Caco-2 (cell line): ENCODE data around the gene NNAT. TPM values are rescaled to one million over a fixed set of nuclear protein-coding genes. Genes with fewer than 3 reads are reported as not detected.
"Not testable (repeated sequence)": the region's sequence is repeated elsewhere in the genome, so short reads cannot be mapped to it uniquely, and the experiment has no call there.

ENCODE experiments used
- Bru-seq: library from RNA; stranded (reverse); fragments of 400-500 nt; gene quantifications from one replicate; lab custom pipeline; 2021; lab: Mats Ljungman, UMichigan
- BruChase-seq, 2 experiments: library from RNA; stranded (reverse); fragments of 400-500 nt; gene quantifications; one replicate each; lab custom pipeline; 2021; lab: Mats Ljungman, UMichigan
- BruUV-seq: library from RNA; stranded (reverse); fragments of 400-500 nt; replicated peaks from 2 replicates; lab custom pipeline; 2021; lab: Mats Ljungman, UMichigan
- CTCF ChIA-PET: fragments of 300-600 bp; sonication (Branson Sonifier 250); formaldehyde crosslinking; loops from one replicate; lab custom pipeline; 2022; ENCODE audit warnings: antibody characterized with exemption; lab: Charles Lee
- POLR2A ChIA-PET: fragments of 300-600 bp; sonication (Branson Sonifier 250); formaldehyde crosslinking; loops from one replicate; lab custom pipeline; 2022; ENCODE audit warnings: antibody characterized with exemption; lab: Charles Lee
- DNase-seq, 2 experiments: peaks; one replicate each; pipeline versions ENCODE4 v3.0.0 to v3.0.0-alpha.2; 2020 to 2022
- H3K27me3 ChIP-seq: replicated peaks from 2 replicates; pipeline ENCODE4 v1.6.0; 2011; ENCODE audit warnings: low read length; ENCODE audit not compliant: control insufficient read depth, insufficient read depth
- H3K36me3 ChIP-seq: 2 replicates; pipeline ENCODE4 v1.5.1; 2011; ENCODE audit warnings: low read length; ENCODE audit not compliant: control insufficient read depth, insufficient read depth
- H3K4me1 ChIP-seq: fragments of 250-450 bp; sonication (Bioruptor Pico); 2 replicates; pipeline ENCODE4 v1.5.1; 2020; ENCODE audit warnings: mild to moderate bottlenecking
- H3K4me3 ChIP-seq: 2 replicates; pipeline ENCODE4 v1.5.1; 2011; ENCODE audit warnings: low read depth, mild to moderate bottlenecking, control low read depth, low read length
- H3K9me3 ChIP-seq: fragments of 250-450 bp; sonication (Bioruptor Pico); 2 replicates; pipeline ENCODE4 v1.5.1; 2020; ENCODE audit warnings: mild to moderate bottlenecking, moderate library complexity
- H3K27ac Mint-ChIP-seq: one replicate; pipeline ENCODE4 v1.8.0; 2022; ENCODE audit warnings: mixed read lengths; ENCODE audit not compliant: unreplicated experiment
- H3K27me3 Mint-ChIP-seq: one replicate; pipeline ENCODE4 v1.8.0; 2022; ENCODE audit warnings: mixed read lengths; ENCODE audit not compliant: insufficient read depth, unreplicated experiment
- H3K36me3 Mint-ChIP-seq: one replicate; pipeline ENCODE4 v1.8.0; 2022; ENCODE audit warnings: mild to moderate bottlenecking, mixed read lengths; ENCODE audit not compliant: insufficient read depth, unreplicated experiment
- H3K4me1 Mint-ChIP-seq: one replicate; pipeline ENCODE4 v1.8.0; 2022; ENCODE audit warnings: low read depth, mixed read lengths; ENCODE audit not compliant: unreplicated experiment
- H3K4me3 Mint-ChIP-seq: one replicate; pipeline ENCODE4 v1.8.0; 2022; ENCODE audit warnings: mild to moderate bottlenecking, moderate library complexity, mixed read lengths; ENCODE audit not compliant: unreplicated experiment
- H3K9me3 Mint-ChIP-seq: one replicate; pipeline ENCODE4 v1.8.0; 2022; ENCODE audit warnings: mixed read lengths; ENCODE audit not compliant: unreplicated experiment
- intact Hi-C: fragments of 100-400 bp; cut with micrococcal nuclease; formaldehyde crosslinking; loops from one replicate; pipeline ENCODE4 v1.10.0; 2022; ENCODE audit not compliant: unreplicated experiment
- long read RNA-seq: library from polyadenylated mRNA; stranded (forward); transcript quantifications from one replicate; pipeline ENCODE4 v2.0.0, GENCODE V29; 2022
- total RNA-seq: library from RNA; stranded (reverse); gene quantifications from 2 replicates; pipeline ENCODE4 v1.2.3, GENCODE V29; 2022
- TF ChIP-seq, protein P1 (sequence below), 2 experiments: fragments of 200-600 bp in 1 of 2; IDR thresholded peaks; 1 replicate in 1 of 2; 2 replicates in 1 of 2; pipeline versions ENCODE4 v1.5.1 to v1.8.0; 2011 to 2022; ENCODE audit warnings: antibody characterized with exemption in 1 of 2, control low read depth in 1 of 2, inconsistent platforms in 1 of 2, low read depth in 1 of 2, low read length in 1 of 2, mild to moderate bottlenecking in 1 of 2, moderate library complexity in 1 of 2; ENCODE audit not compliant: insufficient read depth in 1 of 2, severe bottlenecking in 1 of 2, unreplicated experiment in 1 of 2

Gene NNAT, protein sequence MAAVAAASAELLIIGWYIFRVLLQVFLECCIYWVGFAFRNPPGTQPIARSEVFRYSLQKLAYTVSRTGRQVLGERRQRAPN
- not detected in 2 replicates for total RNA-seq
- Bru-seq, nascent RNA = percentile 11 among the genes with signal in this experiment
- BruChase-seq, experiment 1, labeled RNA remaining after a 2-hour chase = not detected
- BruChase-seq, experiment 2, labeled RNA remaining after a 6-hour chase = not detected
- long read RNA-seq, partial matches to known transcripts = 0 of 3 reads
- long read RNA-seq, other reads (novel, unspliced or antisense) = 3 of 3 reads

DNA sequence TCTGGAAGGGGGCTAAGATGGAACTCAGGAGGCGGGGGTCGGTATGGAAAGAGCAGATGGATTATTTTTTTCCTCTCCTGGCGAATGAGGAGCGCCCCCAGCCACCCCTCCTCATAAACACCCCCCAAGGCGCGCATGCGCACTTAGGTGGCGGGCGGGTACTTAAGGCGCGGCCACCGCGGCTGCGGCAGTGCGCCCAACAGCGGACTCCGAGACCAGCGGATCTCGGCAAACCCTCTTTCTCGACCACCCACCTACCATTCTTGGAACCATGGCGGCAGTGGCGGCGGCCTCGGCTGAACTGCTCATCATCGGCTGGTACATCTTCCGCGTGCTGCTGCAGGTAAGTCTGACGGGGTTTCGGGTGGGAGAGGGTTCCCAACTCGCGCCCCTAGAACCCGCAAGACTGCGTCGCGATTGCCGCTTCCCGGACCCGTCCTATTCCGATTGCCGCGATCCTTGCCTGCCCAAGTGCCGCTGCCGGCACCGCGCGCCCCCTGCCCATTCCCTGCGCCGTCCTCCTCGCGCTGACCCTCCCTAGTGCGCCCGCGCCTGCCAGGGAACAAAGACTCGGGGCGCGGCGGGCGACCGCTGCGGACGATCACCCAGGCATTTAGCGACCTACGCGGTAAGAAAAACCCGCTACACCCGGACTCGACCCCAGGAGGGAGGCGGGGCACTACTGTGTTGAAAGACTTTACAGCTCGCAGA is at the start of gene NNAT:
NNAT (plus strand) TSS at position 190 of the 711 bp plus-strand sequence; CDS start at position 272, 82 bp downstream.
- H3K36me3 Mint-ChIP-seq = peaks cover 64% of the 10 kb centered on the region
- ChIA-PET POLR2A (interaction anchor here (0.7 kb wide), 1 partner anchor 10 kb away, joined by 9 read pairs; no protein-coding TSS in a partner anchor), CTCF (interaction anchor here (0.8 kb wide), 1 partner anchor 19 kb away, joined by 3 read pairs; no protein-coding TSS in a partner anchor)
- peaks cover 42% of the 10 kb centered on the region for H3K4me1 Mint-ChIP-seq
- peak in 1 of 2 experiments; percentile 44 for DNase-seq
- no peaks in the 10 kb centered on the region for H3K27me3 Mint-ChIP-seq
- Histone ChIP-seq H3K9me3 (no peaks in the 10 kb centered on the region), H3K27me3 (no peaks in the 10 kb centered on the region), H3K4me3 (no peak within 1 kb of the TSS), H3K36me3 (peaks cover 2% of the 10 kb centered on the region), H3K4me1 (peaks cover 21% of the 10 kb centered on the region)
- no TSS peak for BruUV-seq
- peak within 1 kb of the TSS; percentile 25 for H3K27ac Mint-ChIP-seq
- H3K9me3 Mint-ChIP-seq = no peaks in the 10 kb centered on the region
- intact Hi-C loops = no loop called here
- H3K4me3 Mint-ChIP-seq = no peak within 1 kb of the TSS
- TF ChIP-seq, protein P1, sequence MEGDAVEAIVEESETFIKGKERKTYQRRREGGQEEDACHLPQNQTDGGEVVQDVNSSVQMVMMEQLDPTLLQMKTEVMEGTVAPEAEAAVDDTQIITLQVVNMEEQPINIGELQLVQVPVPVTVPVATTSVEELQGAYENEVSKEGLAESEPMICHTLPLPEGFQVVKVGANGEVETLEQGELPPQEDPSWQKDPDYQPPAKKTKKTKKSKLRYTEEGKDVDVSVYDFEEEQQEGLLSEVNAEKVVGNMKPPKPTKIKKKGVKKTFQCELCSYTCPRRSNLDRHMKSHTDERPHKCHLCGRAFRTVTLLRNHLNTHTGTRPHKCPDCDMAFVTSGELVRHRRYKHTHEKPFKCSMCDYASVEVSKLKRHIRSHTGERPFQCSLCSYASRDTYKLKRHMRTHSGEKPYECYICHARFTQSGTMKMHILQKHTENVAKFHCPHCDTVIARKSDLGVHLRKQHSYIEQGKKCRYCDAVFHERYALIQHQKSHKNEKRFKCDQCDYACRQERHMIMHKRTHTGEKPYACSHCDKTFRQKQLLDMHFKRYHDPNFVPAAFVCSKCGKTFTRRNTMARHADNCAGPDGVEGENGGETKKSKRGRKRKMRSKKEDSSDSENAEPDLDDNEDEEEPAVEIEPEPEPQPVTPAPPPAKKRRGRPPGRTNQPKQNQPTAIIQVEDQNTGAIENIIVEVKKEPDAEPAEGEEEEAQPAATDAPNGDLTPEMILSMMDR (IDR thresholded peaks at IDR 0.05; ENCODE audit: insufficient read depth in 1 of 2, low read depth in 1 of 2, low read length in 1 of 2, severe bottlenecking in 1 of 2, unreplicated experiment in 1 of 2) = no peak

DNA sequence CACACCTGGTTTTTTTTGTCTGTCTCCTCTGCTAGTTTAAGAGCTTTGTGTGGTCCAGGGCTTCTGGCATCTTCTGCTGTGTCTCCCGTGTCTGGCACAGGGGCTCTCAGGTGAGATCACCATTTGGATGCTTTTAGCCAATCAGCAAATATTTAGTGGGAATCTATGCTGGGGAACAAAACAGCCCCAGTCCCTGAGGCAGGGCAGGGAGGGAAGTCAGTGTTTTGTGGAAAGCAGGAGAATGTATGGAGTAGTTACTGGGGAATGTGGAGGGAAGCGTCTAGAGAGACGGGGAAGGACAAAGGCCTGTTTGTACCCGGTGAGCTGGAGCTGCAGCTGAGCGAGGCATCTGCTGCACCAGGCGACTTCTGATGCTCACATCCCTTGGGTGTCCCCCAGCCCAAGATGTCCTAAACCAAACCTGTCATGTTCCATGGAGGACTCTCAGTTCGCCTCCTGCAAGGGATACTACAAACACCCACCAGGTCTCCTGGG is 49.3 kb upstream of the NNAT start:
- H3K4me3 Mint-ChIP-seq = no peak overlapping the region
- H3K36me3 Mint-ChIP-seq = no peaks in the 10 kb centered on the region
- DNase-seq = peak in 1 of 2 experiments; percentile 40
- ChIA-PET CTCF (interaction anchor here (1.1 kb wide), 1 partner anchor 75 kb away, joined by 5 read pairs; no protein-coding TSS in a partner anchor), POLR2A (no interaction called here)
- H3K4me1 Mint-ChIP-seq = no peaks in the 10 kb centered on the region
- TF ChIP-seq, protein P1 (IDR thresholded peaks at IDR 0.05; ENCODE audit: insufficient read depth in 1 of 2, low read depth in 1 of 2, low read length in 1 of 2, severe bottlenecking in 1 of 2, unreplicated experiment in 1 of 2) = no peak
- no peaks in the 10 kb centered on the region for H3K36me3 ChIP-seq
- no peaks in the 10 kb centered on the region for H3K27me3 ChIP-seq
- peaks cover 28% of the 10 kb centered on the region for H3K27me3 Mint-ChIP-seq
- H3K4me1 ChIP-seq = no peaks in the 10 kb centered on the region
- H3K27ac Mint-ChIP-seq = no peak overlapping the region
- H3K9me3 ChIP-seq = no peaks in the 10 kb centered on the region
- BruUV-seq = no TSS peak
- no peak overlapping the region for H3K4me3 ChIP-seq
- H3K9me3 Mint-ChIP-seq = no peaks in the 10 kb centered on the region
- intact Hi-C loops = no loop called here

DNA sequence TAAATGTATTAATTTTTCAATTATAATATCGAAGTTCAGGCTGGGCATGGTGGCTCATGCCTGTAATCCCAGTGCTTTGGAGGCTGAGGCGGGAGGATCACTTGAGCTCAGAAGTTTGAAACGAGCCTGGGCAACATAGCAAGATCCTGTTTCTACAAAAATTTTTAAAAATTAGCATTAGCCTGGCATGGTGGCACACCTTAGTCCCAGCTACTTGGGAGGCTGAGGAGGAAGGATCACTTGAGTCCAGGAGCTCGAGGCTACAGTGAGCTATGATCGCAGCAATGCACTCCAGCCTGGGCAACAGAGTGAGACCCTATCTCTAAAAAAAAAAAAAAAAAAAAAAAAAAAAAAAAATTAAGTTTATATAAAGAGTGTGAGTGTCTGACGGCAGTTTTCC is 48.6 kb upstream of the NNAT start:
- POLR2A ChIA-PET, BruUV-seq, H3K4me3 Mint-ChIP-seq, H3K4me1 ChIP-seq, H3K4me1 Mint-ChIP-seq, H3K9me3 ChIP-seq, DNase-seq, intact Hi-C loops, H3K36me3 Mint-ChIP-seq, H3K9me3 Mint-ChIP-seq, H3K27me3 ChIP-seq, H3K36me3 ChIP-seq, H3K27ac Mint-ChIP-seq, H3K4me3 ChIP-seq: not testable (repeated sequence)
- CTCF ChIA-PET = interaction anchor here (1.1 kb wide), 1 partner anchor 76 kb away, joined by 5 read pairs; no protein-coding TSS in a partner anchor
- peaks cover 25% of the 10 kb centered on the region for H3K27me3 Mint-ChIP-seq
